NCI-H146 treated with DMSO at 0.1 percent for 48 hours (cell line): ENCODE results near the gene GRIK4.
"Not testable (repeated sequence)": the region's sequence is repeated elsewhere in the genome, so short reads cannot be mapped to it uniquely, and the experiment has no call there.

Source experiments
- DNase-seq: peaks from one replicate; lab custom pipeline; 2025; ENCODE audit not compliant: unreplicated experiment; lab: John Stamatoyannopoulos, UW

The GRIK4 gene

DNA sequence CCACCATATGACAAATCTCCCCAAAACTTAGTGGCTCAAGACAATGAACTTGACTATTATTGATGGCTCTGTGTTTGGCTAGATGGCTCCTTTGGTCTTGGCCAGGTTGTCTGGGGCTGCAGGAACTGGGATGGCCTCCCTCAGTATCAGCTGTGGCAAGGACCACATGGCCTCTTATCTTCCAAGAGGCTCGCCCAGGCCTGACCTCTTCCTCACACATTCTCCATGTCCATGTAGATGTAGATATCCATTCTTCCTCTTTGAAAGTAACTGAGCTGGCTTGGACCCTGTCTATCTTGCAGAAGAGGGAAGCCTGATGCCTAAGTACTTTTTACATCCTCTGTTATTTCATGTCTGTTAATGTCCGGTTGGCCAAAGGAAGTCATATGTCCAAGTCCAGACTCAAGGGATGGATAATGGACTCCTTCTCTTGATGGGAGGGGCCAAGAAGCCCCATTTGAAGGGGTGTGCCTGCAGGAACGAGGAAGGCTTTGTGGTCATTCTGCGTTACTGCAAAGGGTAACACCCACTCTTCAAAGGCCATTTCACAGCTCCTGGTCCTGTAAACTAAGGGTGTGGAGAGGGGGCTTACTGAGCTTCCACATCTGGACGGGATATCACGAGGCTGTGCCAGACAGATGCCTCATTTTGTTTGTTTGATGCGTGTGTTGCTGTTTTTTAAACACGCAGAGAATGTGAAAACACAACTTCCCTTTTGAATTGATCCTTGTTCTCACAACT is 87.1 kb downstream of the GRIK4 start:
- no peak for DNase-seq

DNA sequence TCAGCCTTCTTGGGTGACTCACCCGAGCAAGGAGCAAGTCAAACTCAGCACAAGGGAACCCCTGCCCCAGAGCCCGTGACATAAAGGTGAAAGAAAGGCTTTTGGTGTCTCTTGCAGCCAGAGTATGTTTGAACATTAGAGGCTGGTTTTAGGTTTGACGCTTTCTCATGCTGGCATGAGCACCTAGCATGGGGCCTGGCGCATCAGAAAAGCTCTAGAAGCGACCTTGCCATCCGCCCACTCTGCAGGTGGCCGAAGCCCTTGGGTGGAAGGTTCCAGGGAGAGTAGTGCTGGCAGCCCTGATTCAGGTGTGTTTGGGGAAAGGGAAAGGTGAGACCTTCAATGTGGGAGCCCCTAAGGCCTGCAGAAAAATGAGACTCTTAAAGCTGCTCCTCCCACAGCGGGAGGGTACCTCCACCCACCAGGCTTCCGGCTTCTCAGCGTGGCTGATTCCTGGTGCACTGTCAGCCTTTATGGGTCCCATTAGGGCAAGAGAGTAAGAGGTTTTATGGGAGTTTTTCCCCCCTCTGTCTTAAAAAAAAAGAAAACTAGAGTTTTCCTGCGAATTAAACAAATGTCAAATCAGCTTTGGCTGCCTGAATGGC is 88.4 kb downstream of the GRIK4 start:
- no peak for DNase-seq

DNA sequence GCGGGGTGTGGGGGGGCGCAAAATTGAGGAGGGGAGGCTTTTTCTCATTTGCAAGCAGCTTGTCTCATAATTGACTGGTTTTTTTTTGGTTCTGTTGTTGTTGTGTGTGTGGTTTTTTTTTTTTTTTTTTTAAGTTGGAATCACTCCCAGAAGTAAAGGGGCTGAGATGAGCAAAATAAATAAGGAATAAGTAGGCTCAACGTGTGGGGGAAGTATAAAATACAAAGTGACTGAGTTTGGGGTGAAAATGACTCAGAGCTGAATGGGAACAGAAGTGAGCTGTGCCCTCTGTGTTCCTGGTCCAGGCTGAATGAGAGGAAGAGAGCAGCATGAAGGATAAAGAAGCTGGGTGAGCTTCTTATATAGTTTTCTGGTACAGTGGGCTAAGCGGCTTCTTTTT is 90.0 kb downstream of the GRIK4 start:
- DNase-seq = no peak

DNA sequence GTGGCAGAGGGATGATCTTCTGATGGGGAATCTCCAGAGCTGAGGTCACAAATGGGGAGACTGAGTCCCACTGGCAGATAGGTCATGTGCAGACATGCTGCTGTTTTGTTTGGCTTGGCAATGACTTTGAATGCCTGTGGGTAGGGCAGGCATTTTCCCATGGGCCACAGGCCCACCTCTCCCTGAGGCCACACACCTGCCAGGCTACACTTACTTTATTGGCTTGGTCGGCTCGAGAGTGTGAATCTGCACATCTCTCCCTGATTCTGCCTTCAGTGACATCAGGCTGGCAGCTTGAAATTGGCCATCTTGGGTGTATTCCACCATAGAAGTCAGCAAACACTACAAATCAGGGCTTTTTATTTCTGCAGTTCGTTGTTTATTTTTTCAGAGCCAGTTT is 91.5 kb downstream of the GRIK4 start:
- no peak for DNase-seq

DNA sequence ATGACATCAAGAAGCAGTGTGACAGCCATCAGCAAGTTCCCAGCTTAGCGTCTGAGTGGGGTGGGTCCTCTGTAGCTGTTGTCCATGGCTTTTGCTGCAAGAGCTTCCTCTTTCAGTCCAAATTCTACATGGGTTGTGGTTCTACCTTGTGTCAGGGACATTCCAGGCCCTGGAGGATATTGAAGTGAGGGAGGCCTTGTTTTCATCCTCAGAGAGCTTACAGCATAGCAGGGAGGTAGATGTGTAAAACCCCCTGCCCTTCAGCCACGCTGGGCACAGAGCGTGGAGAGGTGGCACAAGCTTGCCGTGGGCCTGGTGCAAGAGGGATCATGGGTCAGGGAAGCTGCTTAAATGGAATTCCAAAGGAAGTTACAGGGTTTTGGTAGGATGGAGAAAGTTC is 93.9 kb downstream of the GRIK4 start:
- no peak for DNase-seq

DNA sequence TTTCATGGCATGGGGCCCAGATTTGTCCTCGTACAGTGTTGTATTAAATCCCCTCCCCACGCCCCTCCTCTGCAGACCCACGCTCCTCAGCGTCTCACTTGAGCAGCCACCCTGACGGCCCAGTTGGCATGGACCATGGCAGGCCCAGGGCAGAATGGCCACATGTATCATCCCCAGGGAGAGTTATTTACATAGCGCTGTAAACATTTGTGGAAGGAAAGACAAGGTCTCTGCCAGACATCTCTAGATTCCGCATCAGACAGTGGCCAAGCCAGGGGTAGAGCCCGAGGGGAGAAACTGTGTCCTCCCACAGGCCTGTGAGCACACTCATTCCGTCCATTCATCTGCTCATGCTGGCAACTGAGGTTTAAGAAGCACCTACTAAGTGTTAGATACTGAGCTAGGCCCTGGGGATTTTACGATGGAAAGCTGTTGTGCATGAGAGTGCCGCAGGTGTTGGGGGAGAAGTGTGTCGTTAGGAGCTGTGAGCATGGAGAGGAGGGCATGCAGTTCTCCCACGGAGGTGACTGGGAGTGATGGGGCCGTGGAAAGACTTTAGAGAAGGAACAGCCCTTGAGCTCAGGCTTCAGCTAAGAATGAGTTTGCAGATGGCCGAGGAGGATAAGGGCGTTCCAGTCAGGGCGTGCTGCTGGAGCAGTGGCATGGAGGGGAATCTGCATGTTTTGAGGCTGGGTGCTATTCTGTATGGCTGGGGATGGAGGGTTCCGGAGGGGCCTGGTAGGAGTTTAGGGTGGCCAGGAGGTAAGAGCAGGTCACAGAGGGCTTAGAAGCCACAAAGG is 94.9 kb downstream of the GRIK4 start:
- DNase-seq = no peak

DNA sequence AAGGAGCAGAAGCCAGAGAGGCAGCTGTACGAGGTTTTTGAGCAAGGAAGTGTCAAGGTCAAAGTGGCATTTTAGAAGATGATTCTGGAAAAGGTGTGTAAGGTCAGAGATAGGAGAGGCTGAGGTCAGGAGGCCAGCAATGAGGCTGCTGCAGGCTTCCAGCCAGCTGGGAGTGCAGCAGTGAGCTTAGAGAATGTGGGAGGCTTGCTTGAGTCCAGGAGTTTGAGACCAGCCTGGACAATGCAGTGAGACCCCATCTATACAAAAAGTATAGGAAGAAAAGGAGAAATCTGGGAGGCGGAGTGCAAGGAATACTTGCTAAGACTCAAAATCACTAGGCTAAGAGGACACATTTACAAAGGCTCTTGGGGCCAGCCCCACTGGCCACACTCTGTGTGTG is 96.5 kb downstream of the GRIK4 start:
- DNase-seq = no peak

DNA sequence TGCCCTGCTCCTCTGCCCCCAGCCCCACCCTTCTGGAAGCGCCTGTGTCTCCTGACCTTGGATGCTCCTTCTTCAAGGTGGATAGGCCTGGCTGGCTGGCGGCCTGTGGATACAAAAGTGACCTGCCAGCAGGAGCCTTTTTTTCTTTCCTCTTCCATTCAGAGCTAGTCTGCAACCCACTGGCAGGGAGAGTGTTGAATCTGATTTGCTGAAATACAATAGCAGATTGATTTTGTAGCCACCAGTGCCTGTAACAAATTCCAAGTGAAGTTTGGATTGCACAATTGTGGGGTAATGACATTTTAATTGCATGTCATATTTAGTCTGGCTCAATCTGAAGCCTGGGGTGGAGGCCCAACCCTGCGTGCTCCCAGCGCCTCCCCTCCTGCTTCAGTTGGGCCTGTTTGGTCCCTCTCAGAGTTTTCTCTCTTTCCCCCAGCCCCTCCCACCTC is 97.2 kb downstream of the GRIK4 start:
- DNase-seq = no peak

DNA sequence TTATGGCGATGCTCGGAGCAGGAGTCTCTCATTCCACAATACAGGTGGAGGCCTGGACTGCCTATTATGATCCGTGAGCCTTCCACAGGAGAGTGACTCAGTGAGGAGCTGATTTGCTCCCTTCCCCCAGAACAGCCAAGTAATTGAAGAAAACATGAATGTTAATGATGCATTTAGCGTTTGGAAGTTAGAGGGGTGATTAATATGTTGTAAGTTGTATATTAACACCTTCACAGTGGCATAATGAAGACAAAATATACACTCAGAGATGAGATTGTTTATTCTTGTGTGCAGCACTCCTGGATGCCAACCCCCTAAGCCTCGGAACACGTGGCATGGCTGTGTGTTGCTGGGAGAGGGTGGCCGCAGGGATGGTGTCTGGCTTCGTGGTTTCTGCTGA is 98.6 kb downstream of the GRIK4 start:
- no peak for DNase-seq

DNA sequence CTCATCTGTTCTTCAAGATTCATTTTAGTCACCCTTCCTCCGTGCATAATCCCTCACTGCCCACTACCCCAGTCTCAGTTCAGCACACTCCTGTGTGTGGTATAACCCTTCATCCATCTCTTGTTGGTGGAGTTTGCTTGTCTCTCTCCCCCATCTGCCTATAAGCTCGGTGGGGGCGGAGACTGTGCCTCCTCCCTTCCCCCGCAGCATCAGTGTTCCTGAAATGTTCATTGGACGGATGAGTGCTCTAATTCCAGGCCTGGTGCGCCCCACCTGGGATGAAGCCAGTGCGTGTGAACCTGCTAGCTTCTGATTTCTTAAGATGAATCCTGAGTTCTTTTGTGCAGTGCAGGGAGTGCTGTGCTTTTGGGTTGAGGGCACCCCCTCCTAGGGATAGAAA is 100.0 kb downstream of the GRIK4 start:
- DNase-seq = no peak

DNA sequence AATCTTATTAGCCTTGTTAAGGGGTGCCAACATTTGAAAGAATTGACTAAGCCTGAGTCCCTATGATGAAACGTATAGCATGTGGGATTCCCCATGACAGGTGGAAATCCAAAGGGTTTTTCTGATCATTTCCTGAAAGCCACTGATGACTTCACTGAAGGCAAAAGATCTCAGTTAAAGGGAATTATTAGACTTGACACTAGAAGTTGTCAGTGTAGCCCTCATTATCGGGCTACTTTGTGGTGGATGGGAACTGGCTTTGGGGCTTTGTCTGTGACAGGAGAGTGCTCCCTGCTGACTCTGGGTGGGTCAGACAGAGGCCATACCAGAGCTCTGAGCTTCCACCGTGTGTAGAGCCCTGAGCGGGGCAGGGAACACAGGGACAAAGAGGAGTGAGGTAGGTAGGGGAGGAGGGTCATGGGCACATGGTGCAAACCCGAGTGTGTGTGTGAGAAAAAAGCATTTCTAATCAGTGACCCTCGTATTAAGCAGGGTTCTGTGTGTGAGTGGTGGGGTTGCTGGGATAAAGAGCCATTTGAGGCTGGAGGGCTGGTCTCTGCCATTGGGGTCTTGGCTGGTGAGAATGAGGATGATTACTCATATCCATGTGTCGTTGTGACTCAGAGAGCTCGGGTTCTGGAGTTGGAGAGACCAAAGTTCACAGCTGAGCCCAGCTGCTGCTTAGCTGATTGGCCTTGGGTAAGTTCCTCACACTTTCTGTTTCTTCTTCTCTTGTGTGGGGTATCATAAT is 101.1 kb downstream of the GRIK4 start:
- no peak for DNase-seq

DNA sequence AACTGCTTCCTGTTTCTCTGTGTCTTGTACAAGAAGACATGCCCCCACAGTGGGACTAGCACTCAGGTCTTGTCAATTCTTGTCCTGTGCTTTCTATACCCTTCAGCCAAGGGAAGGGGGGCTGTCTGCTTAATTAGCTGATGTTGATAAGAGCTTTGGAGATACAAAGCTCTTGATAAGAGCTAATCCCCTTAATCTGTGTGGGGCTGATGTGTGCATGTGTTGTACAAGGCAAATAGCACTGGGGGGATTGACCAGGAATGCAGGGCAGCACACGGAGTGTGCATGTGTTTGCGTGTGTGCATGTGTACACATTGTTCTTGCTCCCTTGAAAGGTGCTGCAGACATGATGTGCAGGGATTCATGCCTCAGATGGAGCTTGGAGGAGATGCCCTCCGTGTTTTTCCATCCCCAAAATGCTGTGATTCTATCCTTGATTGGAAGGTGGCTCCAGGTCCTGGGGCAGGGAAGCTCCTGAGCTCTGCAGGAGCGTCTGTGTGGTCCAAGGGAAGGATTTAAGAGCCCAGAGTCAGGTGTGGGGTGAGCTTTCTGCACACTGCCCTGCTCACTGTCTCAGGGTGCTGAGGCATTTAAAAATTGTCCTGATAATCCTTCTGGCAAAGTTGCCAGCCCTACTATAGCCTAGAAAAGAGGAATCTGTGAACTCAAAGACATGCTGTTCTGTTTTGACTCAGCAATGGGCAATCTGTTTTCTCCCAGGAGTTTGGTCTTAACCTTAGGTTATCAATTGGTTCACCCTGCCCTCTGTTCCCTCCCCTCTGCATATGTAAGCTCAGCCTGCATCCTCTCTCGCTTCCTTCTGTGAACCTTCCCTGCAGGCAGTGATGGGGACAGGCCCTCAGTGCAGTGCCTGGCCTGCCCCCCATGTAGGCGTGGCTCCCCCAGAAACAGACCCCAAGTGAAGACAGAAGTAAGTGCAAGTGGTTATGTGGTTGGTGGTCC is 102.0 kb downstream of the GRIK4 start:
- DNase-seq = no peak

DNA sequence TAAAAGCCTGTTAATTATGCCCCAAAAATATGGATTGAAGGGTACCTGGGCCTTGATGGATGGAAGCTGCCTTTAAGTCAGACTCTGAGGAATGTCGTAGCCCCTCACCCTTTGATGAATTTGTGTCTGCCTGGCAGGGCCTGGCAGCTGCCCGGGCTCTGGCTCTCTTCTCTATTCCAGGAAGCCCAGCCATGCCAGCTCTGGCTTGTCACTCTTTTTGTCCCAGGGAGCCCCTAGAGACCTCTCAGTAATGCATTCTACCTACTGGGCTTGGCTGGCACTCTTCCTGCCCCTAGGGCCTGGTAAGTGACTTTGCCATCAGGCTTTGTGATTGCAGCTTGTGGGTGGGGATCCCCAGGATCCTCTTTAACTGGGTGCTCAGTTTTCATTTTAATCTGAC is 103.8 kb downstream of the GRIK4 start:
- no peak for DNase-seq

DNA sequence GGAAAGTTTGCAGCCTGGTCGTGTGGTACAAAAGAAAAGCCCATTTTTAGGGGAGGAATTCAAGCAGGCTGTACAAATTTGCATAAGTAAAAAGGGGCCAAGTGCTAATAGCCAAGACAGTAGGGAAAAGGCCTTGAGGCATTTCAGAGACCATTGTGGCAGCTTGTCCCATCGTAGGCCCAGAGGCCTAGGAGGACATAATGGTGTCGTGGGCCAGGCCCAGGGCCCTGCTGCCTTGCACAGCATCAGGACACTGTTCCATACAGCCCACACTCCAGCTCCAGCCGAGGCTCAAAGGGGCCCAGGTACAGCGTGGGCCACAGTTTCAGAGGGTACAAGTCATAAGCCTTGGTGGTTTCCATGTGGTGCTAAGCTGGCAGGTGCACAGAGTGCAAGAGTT is 106.9 kb downstream of the GRIK4 start:
- no peak for DNase-seq

DNA sequence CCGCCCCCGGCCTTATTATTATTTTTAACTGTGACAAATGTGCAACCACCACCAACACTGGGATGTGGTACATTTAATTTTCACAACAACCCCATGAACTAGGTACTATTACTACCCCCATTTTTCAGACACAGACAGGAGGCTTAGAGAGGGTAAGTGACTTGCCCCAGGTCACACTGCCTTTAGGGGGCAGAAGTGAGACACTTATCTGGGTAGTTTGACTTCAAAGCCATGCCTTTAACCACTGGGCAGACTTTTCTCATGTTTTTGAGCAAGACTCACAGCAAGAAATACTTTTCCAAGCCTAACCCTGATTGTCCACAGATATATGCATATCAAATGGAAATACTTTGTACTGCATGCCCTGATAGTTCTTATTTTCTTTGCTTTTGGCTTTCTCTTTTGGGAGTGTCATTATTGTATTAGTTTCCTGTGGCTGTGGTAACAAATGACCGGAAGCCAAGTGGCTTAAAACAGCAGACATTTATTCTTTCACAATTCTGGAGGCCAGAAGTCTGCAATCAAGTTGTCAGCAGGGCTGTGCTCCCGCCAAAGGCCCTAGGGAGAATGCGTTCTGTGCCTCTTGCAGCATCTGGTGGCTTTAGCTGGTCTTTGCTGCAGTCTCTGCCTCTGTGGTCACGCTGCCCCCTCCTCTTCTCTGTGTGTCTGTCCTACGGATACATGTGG is 110.8 kb downstream of the GRIK4 start:
- DNase-seq = no peak

DNA sequence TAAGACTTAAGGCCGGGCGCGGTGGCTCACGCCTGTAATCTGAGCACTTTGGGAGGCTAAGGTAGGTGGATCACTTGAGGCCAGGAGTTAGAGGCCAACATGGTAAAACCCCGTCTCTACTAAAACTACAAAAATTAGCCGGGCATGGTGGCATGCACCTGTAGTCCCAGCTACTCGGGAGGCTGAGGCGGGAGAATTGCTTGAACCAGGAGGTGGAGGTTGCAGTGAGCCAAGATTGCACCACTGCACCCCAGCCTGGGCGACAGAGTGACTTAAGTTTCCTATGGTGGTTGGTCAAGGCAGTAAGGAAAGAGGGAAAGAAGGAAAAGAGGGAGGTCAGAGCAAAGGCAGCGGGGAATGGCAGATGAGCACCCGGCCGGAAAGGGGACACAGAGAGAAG is 113.4 kb downstream of the GRIK4 start:
- not testable (repeated sequence) for DNase-seq

DNA sequence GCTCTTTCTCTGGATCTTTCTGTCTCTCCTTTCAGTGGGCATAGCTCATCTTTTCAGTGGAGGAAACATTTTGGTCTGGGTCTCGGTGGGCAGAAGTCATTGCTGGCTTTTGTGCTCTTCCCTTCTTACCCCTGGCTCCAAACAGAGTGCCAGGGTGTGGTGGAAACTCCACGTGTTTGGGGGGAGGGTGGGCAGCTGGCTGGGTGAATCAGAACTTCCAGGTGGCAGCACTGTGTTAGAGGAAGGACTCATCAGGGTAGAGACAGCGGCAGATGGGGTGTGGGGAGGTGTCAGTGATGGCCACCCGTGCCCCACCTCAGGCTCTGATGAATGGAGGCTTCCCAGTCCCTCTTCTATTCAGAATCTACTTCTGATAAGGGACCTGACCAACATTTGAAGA is 114.0 kb downstream of the GRIK4 start:
- no peak for DNase-seq

DNA sequence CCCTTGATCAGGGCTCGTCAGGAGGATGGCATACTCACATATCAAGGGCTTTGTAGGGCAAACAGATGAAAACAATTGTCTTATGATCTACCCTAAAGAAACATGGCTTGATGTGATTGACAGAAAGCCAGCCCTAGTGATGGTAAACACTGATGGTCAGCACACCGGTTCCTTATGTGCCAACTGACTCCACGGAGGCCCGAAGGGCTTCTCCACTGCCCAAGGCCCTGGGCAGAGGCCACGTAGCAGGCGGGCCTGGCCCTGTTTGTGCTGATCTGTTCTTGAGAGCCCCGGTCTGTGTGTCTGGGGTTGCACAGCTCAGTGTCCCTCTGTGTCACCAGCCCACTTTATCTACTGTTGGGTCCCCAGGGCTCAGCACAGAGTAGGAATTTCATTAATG is 115.2 kb downstream of the GRIK4 start:
- DNase-seq = no peak

DNA sequence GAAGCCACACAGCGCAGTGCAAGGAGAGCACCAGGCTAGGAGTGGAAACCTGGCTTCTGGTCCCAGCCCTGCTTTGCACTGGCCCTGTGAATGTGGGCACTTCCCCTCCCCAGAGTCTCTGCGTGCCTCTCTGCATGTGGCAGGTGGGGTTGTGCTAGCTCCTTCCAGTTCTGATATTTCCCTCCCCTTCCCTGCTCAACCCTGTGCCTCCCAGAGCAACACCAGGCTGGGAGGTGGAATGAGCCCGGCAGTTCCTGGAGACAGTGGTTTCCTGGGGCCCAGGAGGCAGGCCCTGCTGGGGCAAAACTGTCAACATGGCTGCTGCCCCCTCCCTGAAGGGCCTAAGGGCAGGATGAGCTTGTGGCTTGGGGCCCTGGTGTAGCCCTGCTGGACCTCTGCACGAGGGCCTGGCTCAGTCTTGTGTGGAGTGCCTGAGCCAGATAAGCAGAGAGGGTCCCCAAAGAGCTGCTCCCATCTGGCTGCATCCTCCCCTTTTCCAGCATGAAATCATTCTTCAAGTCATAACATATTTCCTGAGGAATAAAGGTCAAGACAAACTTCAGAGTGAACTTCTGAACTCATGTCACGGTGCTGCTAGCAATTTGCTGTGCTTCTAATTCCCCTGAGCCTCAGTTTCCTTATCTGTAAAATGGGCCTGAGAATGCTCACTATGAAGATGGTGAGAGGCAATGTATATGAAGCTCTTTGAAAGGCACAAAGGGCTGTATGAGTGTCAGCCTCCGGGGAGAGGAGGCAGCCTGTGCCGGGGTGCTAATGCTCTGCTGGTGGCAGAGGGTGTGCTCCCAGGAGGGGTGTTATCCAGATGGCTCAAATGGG is 116.0 kb downstream of the GRIK4 start:
- no peak for DNase-seq
